Peyer's patch (tissue), 4 donors: Measurements from ENCODE around the gene LSR.

Source experiments
- CTCF ChIP-seq, 6 experiments: fragments of 450-650 bp in 4 of 6; fragments of 200-600 bp in 2 of 6; sonication (generic) in 1 of 6; IDR thresholded peaks; one replicate each; pipeline ENCODE4 v1.5.1; 2017 to 2019; ENCODE audit warnings: antibody characterized with exemption in 6 of 6, mild to moderate bottlenecking in 3 of 6, moderate library complexity in 1 of 6
- POLR2A ChIP-seq, 2 donors: fragments of 450-650 bp; IDR thresholded peaks; one replicate each; pipeline ENCODE4 v1.5.1; 2017; ENCODE audit warnings: antibody characterized with exemption in 2 of 2, mild to moderate bottlenecking in 2 of 2, moderate library complexity in 2 of 2

GRCh38 chr19:35288331-35288730 is 39.5 kb downstream of the LSR start:
- TF ChIP-seq CTCF (IDR thresholded peaks at IDR 0.05) (no peak), POLR2A (IDR thresholded peaks at IDR 0.05) (no peak)
